ENCODE data around the gene LAMTOR2. TPM values are rescaled to one million over a fixed set of nuclear protein-coding genes. Genes with fewer than 3 reads are reported as not detected.

The LAMTOR2 gene
- total and polyA plus RNA-seq, 2 donors (not counting 1 experiment from before 2014, with no cell fraction given) = 56.3 to 84.7 TPM

- no peaks in the 10 kb centered on the region for H3K9me3 ChIP-seq (ENCODE audit: control insufficient read depth, insufficient read depth, low read depth, low read length)
- DNase-seq (ENCODE audit: low read depth in 2 of 2) = no peak
- H3K4me2 ChIP-seq (ENCODE audit: extremely low read depth, insufficient read depth, low read length) = peak overlapping the region; percentile 3
- H2AFZ ChIP-seq (ENCODE audit: low read length) = no peak overlapping the region
- H3K79me2 ChIP-seq (ENCODE audit: control insufficient read depth, insufficient read depth, low read length) = no peaks in the 10 kb centered on the region
- H4K20me1 ChIP-seq (ENCODE audit: control insufficient read depth, extremely low read depth, insufficient read depth, low read length) = no peaks in the 10 kb centered on the region
- H3K9ac ChIP-seq (ENCODE audit: insufficient read depth, low read length) = no peak overlapping the region
- no peak for TF ChIP-seq EZH2 (IDR thresholded peaks at IDR 0.05; ENCODE audit: low read length, missing control alignments)
- no peak for TF ChIP-seq CTCF (conservative IDR thresholded peaks at IDR 0.05 in 1 of 2, IDR thresholded peaks at IDR 0.05 in 1 of 2; ENCODE audit: low read depth in 1 of 2, low read length in 2 of 2)
- no peaks in the 10 kb centered on the region for H3K27me3 ChIP-seq (ENCODE audit: control insufficient read depth, insufficient read depth, low read length)
- no peak overlapping the region for H3K27ac ChIP-seq (ENCODE audit: insufficient read depth, low read length)
- no peaks in the 10 kb centered on the region for H3K4me1 ChIP-seq (ENCODE audit: control insufficient read depth, extremely low read depth, insufficient read depth, low read length)
- H3K36me3 ChIP-seq (ENCODE audit: control insufficient read depth, insufficient read depth, low read length) = peaks cover 2% of the 10 kb centered on the region
- peak overlapping the region in 2 of 4 experiments; percentile 72 to 75 for H3K4me3 ChIP-seq (replicated peaks in 1 of 4; ENCODE audit: control extremely low read depth in 1 of 4, insufficient read depth in 1 of 4, low read depth in 3 of 4, low read length in 4 of 4)
Measured at GRCh38 chr1:156079762-156080161, 25.2 kb downstream of the LAMTOR2 start.

GRCh38 chr1:156080241-156080862 is 25.8 kb downstream of the LAMTOR2 start:
- H4K20me1 ChIP-seq (ENCODE audit: control insufficient read depth, extremely low read depth, insufficient read depth, low read length) = no peaks in the 10 kb centered on the region
- peak overlapping the region; percentile 92 for H3K4me2 ChIP-seq (ENCODE audit: extremely low read depth, insufficient read depth, low read length)
- no peaks in the 10 kb centered on the region for H3K4me1 ChIP-seq (ENCODE audit: control insufficient read depth, extremely low read depth, insufficient read depth, low read length)
- no peak overlapping the region for H3K9ac ChIP-seq (ENCODE audit: insufficient read depth, low read length)
- peaks cover 2% of the 10 kb centered on the region for H3K36me3 ChIP-seq (ENCODE audit: control insufficient read depth, insufficient read depth, low read length)
- no peak overlapping the region for H2AFZ ChIP-seq (ENCODE audit: low read length)
- no peaks in the 10 kb centered on the region for H3K27me3 ChIP-seq (ENCODE audit: control insufficient read depth, insufficient read depth, low read length)
- no peaks in the 10 kb centered on the region for H3K79me2 ChIP-seq (ENCODE audit: control insufficient read depth, insufficient read depth, low read length)
- no peak for DNase-seq (ENCODE audit: low read depth in 2 of 2)
- H3K4me3 ChIP-seq (replicated peaks in 1 of 4; ENCODE audit: control extremely low read depth in 1 of 4, insufficient read depth in 1 of 4, low read depth in 3 of 4, low read length in 4 of 4) = peak overlapping the region; percentile 55 to 75 (median 67)
- H3K27ac ChIP-seq (ENCODE audit: insufficient read depth, low read length) = no peak overlapping the region
- TF ChIP-seq CTCF (conservative IDR thresholded peaks at IDR 0.05 in 1 of 2, IDR thresholded peaks at IDR 0.05 in 1 of 2; ENCODE audit: low read depth in 1 of 2, low read length in 2 of 2) = no peak
- no peak for TF ChIP-seq EZH2 (IDR thresholded peaks at IDR 0.05; ENCODE audit: low read length, missing control alignments)
- no peaks in the 10 kb centered on the region for H3K9me3 ChIP-seq (ENCODE audit: control insufficient read depth, insufficient read depth, low read depth, low read length)

- Histone ChIP-seq H3K4me1 (ENCODE audit: control insufficient read depth, extremely low read depth, insufficient read depth, low read length) (no peaks in the 10 kb centered on the region), H3K4me2 (ENCODE audit: extremely low read depth, insufficient read depth, low read length) (peak overlapping the region; percentile 92), H2AFZ (ENCODE audit: low read length) (no peak overlapping the region), H3K9me3 (ENCODE audit: control insufficient read depth, insufficient read depth, low read depth, low read length) (no peaks in the 10 kb centered on the region), H3K36me3 (ENCODE audit: control insufficient read depth, insufficient read depth, low read length) (peaks cover 2% of the 10 kb centered on the region), H4K20me1 (ENCODE audit: control insufficient read depth, extremely low read depth, insufficient read depth, low read length) (no peaks in the 10 kb centered on the region), H3K27me3 (ENCODE audit: control insufficient read depth, insufficient read depth, low read length) (no peaks in the 10 kb centered on the region), H3K9ac (ENCODE audit: insufficient read depth, low read length) (no peak overlapping the region), H3K27ac (ENCODE audit: insufficient read depth, low read length) (no peak overlapping the region), H3K79me2 (ENCODE audit: control insufficient read depth, insufficient read depth, low read length) (no peaks in the 10 kb centered on the region), H3K4me3 (replicated peaks in 1 of 4; ENCODE audit: control extremely low read depth in 1 of 4, insufficient read depth in 1 of 4, low read depth in 3 of 4, low read length in 4 of 4) (peak overlapping the region; percentile 55 to 75 (median 67))
- TF ChIP-seq CTCF (conservative IDR thresholded peaks at IDR 0.05 in 1 of 2, IDR thresholded peaks at IDR 0.05 in 1 of 2; ENCODE audit: low read depth in 1 of 2, low read length in 2 of 2) (no peak), EZH2 (IDR thresholded peaks at IDR 0.05; ENCODE audit: low read length, missing control alignments) (no peak)
- no peak for DNase-seq (ENCODE audit: low read depth in 2 of 2)
Measured at GRCh38 chr1:156080863-156081179, 26.2 kb downstream of the LAMTOR2 start.

Data from fibroblast of lung (primary cell).